NT2/D1 (cell line): ENCODE measurements around the gene PLPPR3.

Experiments used
- SUZ12 ChIP-seq: IDR thresholded peaks from 2 replicates; pipeline ENCODE4 v1.6.1; 2011; ENCODE audit not compliant: insufficient read length, insufficient read depth; ENCODE audit errors: extremely low read depth
- YY1 ChIP-seq: IDR thresholded peaks from 2 replicates; pipeline ENCODE4 v1.6.1; 2011; ENCODE audit not compliant: insufficient read length, insufficient read depth
- ZNF274 ChIP-seq: IDR thresholded peaks from 2 replicates; pipeline ENCODE4 v1.6.1; 2011; ENCODE audit warnings: mild to moderate bottlenecking, low read depth, low read length

DNA sequence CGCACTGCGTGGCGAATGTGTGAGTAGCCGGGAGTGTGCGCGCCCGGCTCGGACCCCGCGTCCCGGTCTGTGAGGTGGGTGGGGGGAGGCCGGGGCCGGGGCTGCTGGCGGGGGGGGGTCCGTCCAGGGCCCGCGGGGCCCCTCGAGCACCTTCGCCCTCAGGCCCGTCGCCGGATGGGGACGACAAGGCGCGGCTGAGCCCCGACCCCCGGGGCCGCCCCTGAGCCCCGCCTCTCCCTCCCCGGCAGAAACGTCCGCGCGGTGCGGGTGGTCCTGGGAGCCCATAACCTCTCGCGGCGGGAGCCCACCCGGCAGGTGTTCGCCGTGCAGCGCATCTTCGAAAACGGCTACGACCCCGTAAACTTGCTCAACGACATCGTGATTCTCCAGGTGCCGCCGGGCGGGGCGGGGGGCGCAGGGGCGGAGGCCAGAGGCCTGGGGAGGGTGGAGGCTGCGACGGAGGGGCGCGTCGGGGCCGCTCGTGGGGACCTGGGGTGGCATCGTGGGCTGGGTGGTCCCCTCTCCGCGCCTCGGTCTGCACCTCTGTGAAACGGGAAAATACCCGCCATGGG, 31.3 kb upstream of the PLPPR3 start:
- no peak for TF ChIP-seq ZNF274
- TF ChIP-seq SUZ12, result no peak
- TF ChIP-seq YY1, result no peak
